ENCODE results near the gene MCM5.
"Not testable (repeated sequence)": the region's sequence is repeated elsewhere in the genome, so short reads cannot be mapped to it uniquely, and the experiment has no call there.

Gene MCM5

DNA sequence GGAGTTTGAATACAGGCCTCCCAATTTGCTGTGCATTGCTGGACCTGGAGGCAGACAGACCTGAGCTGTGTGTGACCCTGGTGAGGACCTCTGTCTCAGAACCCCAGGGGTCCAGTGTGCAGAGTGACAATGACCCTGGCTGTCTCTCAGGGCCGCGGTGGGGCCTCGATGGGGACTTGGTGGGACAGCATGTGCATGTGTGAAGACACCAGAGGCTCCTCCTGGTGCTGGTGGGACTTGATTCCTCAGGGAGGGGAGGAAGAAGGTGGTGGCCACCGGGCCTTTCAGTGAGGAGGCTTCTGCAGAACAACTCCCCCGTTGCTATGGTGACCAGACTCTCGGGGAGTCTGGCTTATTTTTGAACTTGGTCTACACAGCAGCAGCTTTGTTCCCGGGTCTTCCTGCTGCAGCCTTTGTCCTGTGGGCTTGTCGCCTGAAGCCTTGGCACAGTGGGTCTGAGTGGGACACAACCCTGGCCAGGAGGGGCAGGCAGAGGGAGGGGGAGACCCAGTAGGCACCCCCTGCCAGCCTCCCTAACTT, 35.3 kb downstream of the MCM5 start:
- no peak for DNase-seq

GRCh38 chr22:35436421-35436820, 36.5 kb downstream of the MCM5 start:
- DNase-seq = no peak

DNA sequence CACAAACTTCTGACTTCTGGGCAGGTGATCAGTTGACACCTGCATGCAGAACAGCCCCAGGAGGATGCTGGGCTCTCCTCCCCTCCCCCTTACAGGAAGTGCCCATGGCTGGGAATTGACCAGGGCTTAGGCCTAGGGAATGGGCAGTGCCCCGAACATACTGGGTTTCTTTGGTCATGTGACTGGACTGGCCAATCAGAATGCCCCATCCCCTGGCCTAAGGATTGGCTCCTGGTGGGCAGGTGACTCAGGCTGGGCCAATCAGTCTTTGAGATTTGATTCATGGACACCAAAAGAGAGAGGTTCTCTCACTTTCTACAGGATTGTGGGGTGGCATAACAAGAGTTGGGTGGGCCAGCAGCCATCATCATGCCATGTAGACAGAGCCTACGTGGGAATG, 37.1 kb downstream of the MCM5 start:
- DNase-seq = no peak

- DNase-seq = not testable (repeated sequence)
These were observed 38.9 kb downstream of the MCM5 start for GRCh38 chr22:35438673-35439364.

- DNase-seq = no peak
These were observed 39.4 kb downstream of the MCM5 start for GRCh38 chr22:35439365-35439717.

GRCh38 chr22:35440129-35440528, 40.2 kb downstream of the MCM5 start:
- no peak for DNase-seq

DNA sequence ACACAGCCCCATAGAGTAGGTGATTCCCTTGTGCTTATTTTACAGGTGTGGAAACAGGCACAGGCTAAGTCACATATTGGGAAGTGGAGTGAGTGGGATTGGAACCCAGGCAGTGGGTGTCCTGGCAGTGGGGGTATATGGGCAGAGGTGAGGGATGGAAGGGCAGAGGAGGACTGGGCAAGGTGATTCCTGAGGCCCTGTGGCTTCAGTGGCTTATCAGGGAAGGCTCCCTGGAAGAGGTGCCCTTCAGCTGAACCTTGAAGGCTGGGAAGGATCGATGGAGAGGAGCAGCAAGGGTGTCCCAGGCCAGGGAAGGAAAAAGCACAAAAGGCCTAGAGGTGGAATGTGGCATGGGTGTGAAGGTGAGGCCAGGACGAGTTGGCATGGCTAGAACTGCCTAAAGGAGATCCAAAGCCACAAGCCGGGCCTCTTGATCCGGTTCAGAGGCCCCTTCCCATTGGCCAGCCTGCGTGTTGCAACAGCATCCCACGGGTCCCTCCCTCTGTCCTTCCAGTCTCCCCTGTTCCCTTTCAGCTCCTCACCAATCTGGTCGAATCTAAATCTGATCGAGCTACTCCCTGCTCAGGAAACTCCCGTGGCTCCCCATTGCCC, 41.7 kb downstream of the MCM5 start:
- no peak for DNase-seq

GRCh38 chr22:35442471-35442870, 42.5 kb downstream of the MCM5 start:
- no peak for DNase-seq

- no peak for DNase-seq
These were observed 43.4 kb downstream of the MCM5 start for GRCh38 chr22:35443338-35443737.

- DNase-seq = no peak
These were observed 44.1 kb downstream of the MCM5 start for GRCh38 chr22:35443790-35444684.

DNA sequence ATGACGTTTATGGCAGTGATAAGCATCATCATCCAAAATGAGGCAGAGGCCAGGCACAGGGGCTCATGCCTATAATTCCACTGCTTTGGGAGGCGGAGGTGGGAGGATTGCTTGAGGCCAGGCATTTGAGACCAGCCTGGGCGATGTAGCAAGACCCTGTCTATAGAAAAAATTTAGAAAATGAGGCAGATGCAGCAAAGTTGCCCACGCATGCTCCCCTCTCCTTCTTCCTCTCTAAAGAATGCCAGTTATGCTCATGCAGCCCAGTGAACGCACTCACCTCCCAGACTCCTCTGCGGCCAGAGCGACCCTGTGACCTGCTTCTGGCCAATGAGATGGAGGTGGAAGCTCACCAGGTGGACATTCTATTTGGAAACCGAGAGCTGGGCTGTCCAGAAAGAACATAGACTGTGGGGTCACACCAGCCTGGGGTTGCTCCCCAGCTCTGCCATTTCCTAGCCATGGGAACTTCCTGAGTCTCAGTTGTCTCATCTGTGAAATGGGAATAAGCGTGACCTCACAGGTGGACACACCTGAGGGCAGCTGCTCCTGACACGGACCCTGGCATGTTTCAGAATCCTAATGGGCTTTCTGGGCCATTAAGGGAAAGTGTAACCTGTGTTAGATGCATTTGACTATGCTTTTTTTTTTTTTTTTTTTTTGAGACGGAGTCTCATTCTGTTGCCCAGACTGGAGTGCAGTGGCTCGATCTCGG, 44.9 kb downstream of the MCM5 start:
- DNase-seq = no peak

DNA sequence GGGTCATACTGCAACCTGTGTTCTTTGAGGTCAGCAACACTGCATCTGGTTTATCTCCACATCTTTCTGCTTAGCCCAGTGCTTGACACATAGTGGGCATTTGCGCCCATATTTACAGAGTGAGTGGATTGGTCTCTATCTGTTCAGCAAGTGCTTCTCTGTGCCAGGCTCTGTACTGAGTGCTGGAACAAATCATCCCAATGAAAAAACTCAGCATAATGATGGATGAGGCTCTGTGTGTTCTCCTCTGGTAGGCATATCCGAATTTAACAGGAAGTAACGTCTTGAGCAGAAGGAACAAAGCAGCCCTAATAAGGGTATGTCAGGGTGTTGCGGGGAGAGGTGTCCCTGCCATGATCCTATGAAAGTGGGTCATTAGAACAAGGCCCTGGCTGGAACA, 46.0 kb downstream of the MCM5 start:
- DNase-seq = no peak

DNA sequence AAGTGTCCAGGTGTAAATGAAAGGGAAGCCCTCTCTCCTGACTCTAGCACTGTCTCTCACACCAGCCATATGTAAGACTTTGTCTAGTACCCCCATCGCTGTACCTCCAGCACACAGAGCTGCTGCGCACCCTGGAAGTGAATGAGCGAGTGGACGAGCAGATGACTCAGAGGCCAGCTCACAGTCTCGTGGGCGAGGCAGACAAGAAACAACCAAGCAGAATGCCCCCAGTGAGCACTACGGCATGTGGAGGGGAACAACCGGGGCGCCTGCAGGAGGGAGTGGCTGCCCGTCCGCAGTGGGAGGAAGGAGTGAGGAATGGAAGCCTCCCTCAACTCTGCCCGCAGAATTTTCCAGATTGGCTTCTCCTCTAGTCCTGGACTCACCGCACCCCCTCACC, 46.4 kb downstream of the MCM5 start:
- no peak for DNase-seq

GRCh38 chr22:35448523-35448922, 48.6 kb downstream of the MCM5 start:
- no peak for DNase-seq

GRCh38 chr22:35449829-35450689, 50.1 kb downstream of the MCM5 start:
- no peak for DNase-seq

- no peak for DNase-seq
These were observed 51.1 kb downstream of the MCM5 start for GRCh38 chr22:35450824-35451569.

DNA sequence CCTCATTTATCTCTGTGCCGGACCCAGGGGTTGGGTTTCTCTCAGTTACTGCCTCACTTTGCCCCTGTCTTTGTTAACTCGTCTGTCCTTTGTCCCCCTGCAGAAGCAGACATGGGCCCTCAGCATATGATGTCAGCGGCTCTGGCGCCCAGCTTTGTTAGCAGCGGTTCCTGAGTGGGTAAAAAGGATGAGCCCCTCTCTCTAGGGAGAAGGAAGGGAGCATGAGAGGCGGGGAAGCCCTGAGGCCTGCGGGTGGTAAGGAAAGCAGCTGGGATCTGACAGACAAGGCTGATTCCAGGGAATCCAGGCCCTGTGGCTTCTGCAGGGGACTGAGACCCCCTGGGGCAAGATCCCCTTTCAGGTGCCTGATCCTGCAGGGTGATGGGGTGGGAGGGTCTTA, 51.7 kb downstream of the MCM5 start:
- DNase-seq = no peak

GRCh38 chr22:35452351-35452781, 52.4 kb downstream of the MCM5 start:
- peak in 1 of 2 experiments; percentile 18 for DNase-seq

DNA sequence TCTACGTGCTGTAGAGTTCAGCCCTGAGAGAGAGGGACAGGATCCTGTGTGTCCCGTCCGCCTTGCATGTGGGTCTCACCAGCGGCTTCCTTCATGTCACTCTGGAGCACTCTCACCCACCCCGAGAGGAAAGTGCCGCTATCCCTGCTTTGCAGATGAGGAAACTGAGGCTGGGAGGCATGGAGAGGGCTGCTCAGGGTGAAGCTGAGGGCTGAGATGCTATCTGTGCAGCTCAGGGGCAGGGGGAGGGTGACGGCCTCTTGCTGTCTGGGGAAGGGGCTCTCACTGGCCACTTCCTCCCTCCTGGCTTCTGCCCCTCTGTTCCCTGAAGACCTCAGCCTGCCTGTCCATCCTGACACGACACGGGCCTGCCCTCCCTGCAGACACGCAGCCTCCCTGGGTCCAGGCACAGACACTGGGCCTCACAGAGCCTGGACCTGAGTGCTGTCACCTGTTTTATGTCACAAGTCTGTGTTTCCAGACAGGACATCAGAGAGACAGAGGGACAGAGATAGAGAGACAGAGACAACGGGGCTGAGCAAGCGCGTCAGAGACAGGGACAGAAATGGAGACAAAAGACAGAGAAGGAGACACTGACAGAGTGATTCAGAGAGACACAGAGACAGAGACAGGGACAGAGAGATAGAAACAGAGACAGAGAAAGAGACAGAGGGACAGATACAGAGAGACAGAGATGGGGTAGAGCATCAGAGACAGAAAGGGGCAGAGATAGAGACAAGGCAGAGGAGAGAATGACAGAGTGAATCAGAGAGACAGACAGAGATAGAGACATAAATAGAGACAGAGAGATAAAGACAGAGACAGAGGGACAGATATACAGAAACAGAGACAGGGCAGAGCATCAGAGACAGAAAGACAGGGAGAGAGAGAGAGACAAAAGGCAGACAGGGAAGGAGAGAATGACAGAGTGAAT, 53.1 kb downstream of the MCM5 start:
- DNase-seq = no peak
